ENCODE results near the gene TMEM63B.

- TF ChIP-seq CTCF (IDR thresholded peaks at IDR 0.05) (no peak), POLR2A (IDR thresholded peaks at IDR 0.05) (no peak)
Measured at GRCh38 chr6:44123544-44123943, 3.8 kb upstream of the TMEM63B start.

Data from lower leg skin (tissue), 3 donors.